Activated CD4-positive, alpha-beta memory T cell treated with anti-CD3 and anti-CD28 coated beads, Interleukin-2, amount 10 ng/mL, durations not matched to agents 7 days and 5 days (primary cell): Measurements from ENCODE around the gene CD109. TPM values are rescaled to one million over a fixed set of nuclear protein-coding genes. Genes with fewer than 3 reads are reported as not detected.
A peak's percentile ranks its signal among the peaks of the same experiment; 100 is the strongest.

ENCODE experiments used
- CTCF ChIA-PET: fragments of 350-600 bp; sonication (Branson Sonifier 250); formaldehyde crosslinking; loops from one replicate; lab custom pipeline; 2021; ENCODE audit warnings: antibody characterized with exemption, inconsistent platforms; lab: Charles Lee
- POLR2A ChIA-PET: fragments of 350-600 bp; sonication (Branson Sonifier 250); formaldehyde crosslinking; loops from one replicate; lab custom pipeline; 2021; ENCODE audit warnings: antibody characterized with exemption; lab: Charles Lee
- DNase-seq: peaks from one replicate; pipeline ENCODE4 v3.0.0-alpha.2; 2020
- H3K27ac Mint-ChIP-seq: one replicate; pipeline ENCODE4 v1.8.0; 2021; ENCODE audit warnings: mild to moderate bottlenecking, mixed read lengths
- H3K27me3 Mint-ChIP-seq: one replicate; pipeline ENCODE4 v1.8.0; 2021; ENCODE audit warnings: mixed read lengths
- H3K36me3 Mint-ChIP-seq: one replicate; pipeline ENCODE4 v1.8.0; 2021; ENCODE audit warnings: low read depth, mixed read lengths
- H3K4me1 Mint-ChIP-seq: one replicate; pipeline ENCODE4 v1.8.0; 2021; ENCODE audit warnings: mixed read lengths
- H3K4me3 Mint-ChIP-seq: one replicate; pipeline ENCODE4 v1.8.0; 2021; ENCODE audit warnings: mild to moderate bottlenecking, mixed read lengths
- H3K9me3 Mint-ChIP-seq: one replicate; pipeline ENCODE4 v1.8.0; 2021; ENCODE audit warnings: mixed read lengths
- total RNA-seq, 2 experiments: library from RNA; stranded (reverse); gene quantifications; one replicate each; pipeline ENCODE4 v1.2.3, GENCODE V29; 2021

The CD109 gene
- 10 to 100 TPM; 13.6 to 15.0 TPM for total RNA-seq

DNA sequence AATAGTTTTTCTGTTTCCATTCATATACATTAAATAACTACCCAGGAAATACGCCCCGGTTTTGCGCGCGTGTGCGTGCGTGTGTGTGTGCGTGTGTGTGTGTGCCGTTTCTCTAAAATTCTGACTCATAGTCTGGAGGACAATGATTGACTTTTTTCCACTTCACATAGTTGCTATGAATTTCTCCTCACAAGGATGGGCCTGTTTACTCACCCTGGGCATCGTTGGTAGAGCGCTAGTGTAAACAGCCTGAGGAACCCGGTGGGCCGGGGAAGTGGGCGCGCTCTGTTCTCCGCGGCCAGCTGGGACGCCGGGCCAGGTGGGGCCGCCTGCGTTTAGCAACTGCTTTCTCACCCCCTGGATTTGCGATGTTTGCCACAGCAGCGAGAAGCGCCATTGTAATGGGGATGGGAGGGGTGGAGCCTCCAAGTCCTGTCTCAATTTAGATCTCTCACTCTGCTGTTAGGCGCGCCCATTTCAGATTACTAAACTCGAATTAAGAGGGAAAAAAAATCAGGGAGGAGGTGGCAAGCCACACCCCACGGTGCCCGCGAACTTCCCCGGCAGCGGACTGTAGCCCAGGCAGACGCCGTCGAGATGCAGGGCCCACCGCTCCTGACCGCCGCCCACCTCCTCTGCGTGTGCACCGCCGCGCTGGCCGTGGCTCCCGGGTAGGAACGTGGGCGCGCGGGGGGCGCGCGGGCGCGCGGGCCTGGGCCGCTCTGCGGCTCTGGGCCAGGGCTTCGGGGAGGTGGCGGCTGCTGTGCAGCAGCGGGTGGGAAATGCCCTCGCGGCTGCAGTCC, at the start of gene CD109:
TSS of gene CD109 (plus strand) at position 585 of the 803 bp plus-strand sequence. CDS start at position 598, 13 bp downstream.
- POLR2A ChIA-PET: interaction anchor here (1.1 to 1.7 kb wide), 5 partner anchors 18 to 180 kb away, joined by 4 to 8 read pairs (median 4); partner anchors contain the start of genes EEF1A1 and SLC17A5
- no peaks in the 10 kb centered on the region for H3K9me3 Mint-ChIP-seq

DNA sequence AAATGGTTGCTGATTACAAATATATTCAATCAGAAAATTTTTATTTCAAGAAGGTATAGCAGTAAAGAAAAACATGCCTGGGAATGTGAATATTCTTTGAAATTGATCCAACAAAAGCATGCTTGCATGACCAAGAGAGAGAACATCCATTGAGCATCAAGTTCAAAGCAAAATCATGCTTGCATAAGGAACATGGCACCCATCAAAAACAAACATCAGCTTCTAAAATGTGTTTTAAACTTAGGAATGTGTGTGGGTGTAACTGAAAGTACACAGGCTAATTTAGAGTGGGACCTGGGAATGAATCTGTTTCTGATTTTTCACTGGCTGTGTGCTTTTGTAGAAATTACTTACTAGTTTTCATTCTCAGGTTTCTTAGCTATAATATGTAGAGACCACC, 47.8 kb upstream of the CD109 start:
- ChIA-PET POLR2A (interaction anchor here (1.4 to 1.6 kb wide), 2 partner anchors 128 to 134 kb away, joined by 4 to 6 read pairs; no protein-coding TSS in a partner anchor), CTCF (interaction anchor here (1.1 to 1.6 kb wide), 3 partner anchors 22 to 133 kb away, joined by 3 to 4 read pairs (median 3); no protein-coding TSS in a partner anchor)
- H3K9me3 Mint-ChIP-seq: no peaks in the 10 kb centered on the region
- peaks cover 5% of the 10 kb centered on the region for H3K36me3 Mint-ChIP-seq
- no peak overlapping the region for H3K4me3 Mint-ChIP-seq
- H3K27ac Mint-ChIP-seq: no peak overlapping the region
- peaks cover 27% of the 10 kb centered on the region for H3K4me1 Mint-ChIP-seq
- H3K27me3 Mint-ChIP-seq: no peaks in the 10 kb centered on the region
- no peak for DNase-seq

More for the DNA sequence above, at the start of gene CD109:
- CTCF ChIA-PET: interaction anchor here (1.8 kb wide), 1 partner anchor 20 kb away, joined by 4 read pairs; no protein-coding TSS in a partner anchor
- H3K27ac Mint-ChIP-seq: peak within 1 kb of the TSS; percentile 81
- peaks cover 24% of the 10 kb centered on the region for H3K36me3 Mint-ChIP-seq
- peak within 1 kb of the TSS; percentile 82 for H3K4me3 Mint-ChIP-seq
- H3K4me1 Mint-ChIP-seq: peaks cover 43% of the 10 kb centered on the region
- DNase-seq: peak; percentile 75
- H3K27me3 Mint-ChIP-seq: peaks cover 5% of the 10 kb centered on the region

GRCh38 chr6:73649783-73650182, 46.2 kb upstream of the CD109 start:
- Mint-ChIP-seq H3K36me3 (peaks cover 5% of the 10 kb centered on the region), H3K4me3 (no peak overlapping the region), H3K4me1 (peaks cover 34% of the 10 kb centered on the region), H3K27me3 (no peaks in the 10 kb centered on the region), H3K27ac (no peak overlapping the region), H3K9me3 (no peaks in the 10 kb centered on the region)
- CTCF ChIA-PET: interaction anchor here (0.6 kb wide), 1 partner anchor 65 kb away, joined by 4 read pairs; no protein-coding TSS in a partner anchor
- POLR2A ChIA-PET: no interaction called here
- no peak for DNase-seq

- CTCF ChIA-PET: interaction anchor here (0.6 to 3.7 kb wide), 35 partner anchors 9 to 344 kb away, joined by 3 to 40 read pairs (median 5); partner anchors contain the start of genes CGAS, EEF1A1 and MTO1
- H3K27me3 Mint-ChIP-seq: no peaks in the 10 kb centered on the region
- peaks cover 5% of the 10 kb centered on the region for H3K36me3 Mint-ChIP-seq
- peak; percentile 80 for DNase-seq
- POLR2A ChIA-PET: interaction anchor here (0.9 to 5.5 kb wide), 19 partner anchors 9 to 1031 kb away, joined by 3 to 148 read pairs (median 5); partner anchors contain the start of genes CD109, CGAS, EEF1A1 and KCNQ5
- H3K4me3 Mint-ChIP-seq: peak overlapping the region; percentile 92
- peaks cover 38% of the 10 kb centered on the region for H3K4me1 Mint-ChIP-seq
- no peaks in the 10 kb centered on the region for H3K9me3 Mint-ChIP-seq
- peak overlapping the region; percentile 94 for H3K27ac Mint-ChIP-seq
These were observed 43.1 kb upstream of the CD109 start for GRCh38 chr6:73652637-73653570.

- Mint-ChIP-seq H3K27ac (peak within 1 kb of the TSS; percentile 94), H3K36me3 (peaks cover 5% of the 10 kb centered on the region), H3K27me3 (no peaks in the 10 kb centered on the region), H3K9me3 (no peaks in the 10 kb centered on the region), H3K4me1 (peaks cover 40% of the 10 kb centered on the region), H3K4me3 (peak within 1 kb of the TSS; percentile 92)
- ChIA-PET POLR2A (interaction anchor here (0.8 to 5.5 kb wide), 25 partner anchors 10 to 1590 kb away, joined by 3 to 148 read pairs (median 4); partner anchors contain the start of genes CD109, CGAS, COX7A2 and EEF1A1), CTCF (interaction anchor here (0.5 to 3.7 kb wide), 28 partner anchors 10 to 344 kb away, joined by 3 to 40 read pairs (median 6); partner anchors contain the start of genes CGAS, EEF1A1 and MTO1)
- peak; percentile 92 for DNase-seq
These were observed 42.2 kb upstream of the CD109 start, which contains the start of gene SLC17A5 for GRCh38 chr6:73653571-73654424. Gene SLC17A5, minus strand, starts transcription at chr6:73653992. Its CDS starts 106 bp downstream, at chr6:73653886.

DNA sequence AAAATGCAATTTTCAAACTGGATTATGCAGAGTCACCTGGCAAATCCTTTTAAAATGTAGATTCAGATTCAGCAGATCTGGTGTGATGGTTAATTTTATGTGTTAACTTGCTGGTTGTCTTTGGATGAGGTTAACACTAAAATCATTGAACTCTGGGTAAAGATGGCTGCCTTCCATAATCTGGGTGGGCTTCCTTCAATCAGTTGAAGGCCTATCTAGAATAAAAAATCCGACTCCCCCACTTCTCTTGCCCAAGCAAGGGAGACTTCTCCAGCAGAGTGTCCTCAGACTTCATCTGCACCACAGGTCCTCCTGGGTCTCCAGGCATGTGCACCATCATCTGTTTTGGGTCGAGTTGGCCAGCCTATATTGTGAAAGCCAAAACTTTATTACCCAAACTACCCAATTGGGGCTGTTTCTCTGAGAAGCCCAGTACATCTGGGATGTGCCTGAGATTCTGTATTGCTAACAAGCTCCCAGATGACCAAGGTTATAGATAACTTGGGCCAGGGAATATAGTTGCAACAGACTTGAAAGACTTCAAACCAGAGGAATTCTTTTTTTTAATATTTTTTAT, 40.6 kb upstream of the CD109 start:
- Mint-ChIP-seq H3K9me3 (no peaks in the 10 kb centered on the region), H3K4me1 (peaks cover 37% of the 10 kb centered on the region), H3K27ac (peak overlapping the region; percentile 92), H3K4me3 (peak overlapping the region; percentile 92), H3K36me3 (no peaks in the 10 kb centered on the region), H3K27me3 (no peaks in the 10 kb centered on the region)
- CTCF ChIA-PET: interaction anchor here (1.3 to 3.7 kb wide), 4 partner anchors 70 to 141 kb away, joined by 4 to 40 read pairs (median 26); partner anchors contain the start of gene EEF1A1
- POLR2A ChIA-PET: interaction anchor here (1.0 to 5.5 kb wide), 7 partner anchors 10 to 205 kb away, joined by 3 to 148 read pairs (median 20); partner anchors contain the start of genes EEF1A1 and MTO1
- DNase-seq: no peak

DNA sequence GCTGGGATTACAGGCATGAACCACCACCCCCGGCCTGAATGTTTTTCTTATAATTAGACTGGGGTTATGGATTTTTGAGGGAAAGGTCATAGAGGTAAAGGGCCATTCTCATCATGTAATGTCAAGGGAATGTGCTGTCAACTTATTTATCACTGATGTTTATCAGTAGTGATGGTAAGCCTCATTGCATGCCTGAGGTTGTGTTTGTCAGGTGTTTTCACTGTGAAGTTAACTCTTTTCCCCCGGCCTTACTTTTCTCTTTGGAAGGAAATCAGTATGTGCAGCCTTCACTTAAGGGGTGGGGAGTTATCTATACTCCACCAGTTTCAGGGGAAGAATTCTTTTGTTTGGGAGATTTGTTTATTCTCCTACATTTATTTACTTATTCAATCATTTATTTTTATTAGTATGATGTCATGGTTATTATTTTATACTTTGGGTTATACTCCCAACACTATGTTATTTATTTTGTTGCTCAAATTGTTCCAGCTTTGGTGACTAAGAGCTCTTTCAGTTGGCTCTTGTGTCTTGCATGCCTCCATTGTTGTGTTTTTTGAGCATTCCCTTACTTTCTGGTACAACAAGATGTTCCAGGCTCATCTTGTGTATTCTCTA, 39.4 kb upstream of the CD109 start:
- H3K27me3 Mint-ChIP-seq: no peaks in the 10 kb centered on the region
- H3K4me3 Mint-ChIP-seq: no peak overlapping the region
- peaks cover 34% of the 10 kb centered on the region for H3K4me1 Mint-ChIP-seq
- ChIA-PET CTCF (no interaction called here), POLR2A (no interaction called here)
- no peaks in the 10 kb centered on the region for H3K9me3 Mint-ChIP-seq
- DNase-seq: no peak
- H3K27ac Mint-ChIP-seq: no peak overlapping the region
- no peaks in the 10 kb centered on the region for H3K36me3 Mint-ChIP-seq

DNA sequence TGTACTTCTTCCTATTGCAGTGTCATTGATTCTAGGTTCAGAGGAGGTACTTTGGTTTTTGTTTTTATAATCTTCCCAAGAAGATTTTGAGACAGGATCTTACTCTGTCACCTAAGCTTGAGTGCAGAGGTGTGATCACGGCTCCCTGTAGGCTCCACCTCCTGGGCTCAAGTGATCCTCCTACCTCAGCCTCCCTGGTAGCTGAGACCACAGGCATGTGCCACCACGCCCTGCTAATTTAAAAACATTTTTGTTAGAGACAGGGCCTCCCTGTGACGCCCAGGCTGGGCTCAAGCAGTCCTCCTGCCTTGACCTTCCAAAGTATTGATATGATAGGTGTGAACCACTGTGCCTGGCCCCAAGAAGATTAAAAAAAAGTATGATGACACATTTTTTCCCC, 38.8 kb upstream of the CD109 start:
- no peaks in the 10 kb centered on the region for H3K27me3 Mint-ChIP-seq
- H3K4me1 Mint-ChIP-seq: peaks cover 31% of the 10 kb centered on the region
- ChIA-PET POLR2A (no interaction called here), CTCF (no interaction called here)
- peak; percentile 35 for DNase-seq
- no peaks in the 10 kb centered on the region for H3K9me3 Mint-ChIP-seq
- H3K4me3 Mint-ChIP-seq: no peak overlapping the region
- no peak overlapping the region for H3K27ac Mint-ChIP-seq
- no peaks in the 10 kb centered on the region for H3K36me3 Mint-ChIP-seq

- ChIA-PET CTCF (interaction anchor here (1.4 kb wide), 1 partner anchor 11 kb away, joined by 7 read pairs; the partner anchor contains the start of gene SLC17A5), POLR2A (interaction anchor here (5.1 kb wide), 1 partner anchor 10 kb away, joined by 20 read pairs; the partner anchor contains the start of gene SLC17A5)
- Mint-ChIP-seq H3K4me3 (no peak overlapping the region), H3K4me1 (peaks cover 11% of the 10 kb centered on the region), H3K27ac (no peak overlapping the region), H3K9me3 (no peaks in the 10 kb centered on the region), H3K27me3 (peaks cover 21% of the 10 kb centered on the region), H3K36me3 (no peaks in the 10 kb centered on the region)
- no peak for DNase-seq
These were observed 31.3 kb upstream of the CD109 start for GRCh38 chr6:73664701-73665100.

DNA sequence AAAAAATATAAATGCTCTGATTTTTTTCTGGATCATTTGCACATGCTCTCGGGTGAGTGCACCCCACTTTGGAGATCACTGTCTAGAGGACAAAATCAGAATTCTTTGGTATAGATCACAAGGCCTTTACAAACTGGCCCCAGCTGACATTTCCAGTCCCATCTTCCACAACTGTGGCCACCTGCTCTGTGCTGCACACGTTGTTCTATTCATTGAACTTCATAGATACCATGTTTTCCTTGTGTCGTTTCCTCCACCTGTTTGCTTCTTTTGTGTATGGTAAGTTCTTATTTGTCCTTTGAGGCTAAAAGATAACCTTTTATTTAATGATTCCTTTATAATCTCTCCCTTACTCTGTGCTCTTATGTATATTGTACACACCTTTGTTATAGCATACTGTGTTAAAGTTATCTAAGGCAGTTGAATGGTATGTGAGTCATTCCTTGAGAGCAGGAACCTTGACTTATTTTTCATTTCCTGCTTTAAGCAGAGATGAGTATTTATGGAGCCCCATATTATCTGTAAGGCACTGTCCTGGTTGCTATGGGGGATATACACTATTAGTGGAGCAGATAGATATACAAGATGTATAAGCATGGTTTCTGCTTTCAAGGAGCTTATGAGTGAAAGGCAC, 30.2 kb upstream of the CD109 start:
- H3K27ac Mint-ChIP-seq: no peak overlapping the region
- CTCF ChIA-PET: interaction anchor here (1.4 to 2.0 kb wide), 2 partner anchors 10 to 13 kb away, joined by 7 to 9 read pairs; partner anchors contain the start of gene SLC17A5
- no peaks in the 10 kb centered on the region for H3K36me3 Mint-ChIP-seq
- POLR2A ChIA-PET: interaction anchor here (5.1 kb wide), 1 partner anchor 11 kb away, joined by 20 read pairs; the partner anchor contains the start of gene SLC17A5
- H3K9me3 Mint-ChIP-seq: no peaks in the 10 kb centered on the region
- DNase-seq: no peak
- peaks cover 31% of the 10 kb centered on the region for H3K27me3 Mint-ChIP-seq
- peaks cover 11% of the 10 kb centered on the region for H3K4me1 Mint-ChIP-seq
- H3K4me3 Mint-ChIP-seq: no peak overlapping the region
